GM18517 (cell line): ENCODE measurements around the gene UBASH3A.

Source experiments
- ATAC-seq: cut with Tn5 transposase; IDR thresholded peaks from one replicate; pipeline ENCODE4 v1.9.1; 2021; ENCODE audit warnings: mild to moderate bottlenecking, moderate library complexity; ENCODE audit not compliant: unreplicated experiment

The UBASH3A gene

DNA sequence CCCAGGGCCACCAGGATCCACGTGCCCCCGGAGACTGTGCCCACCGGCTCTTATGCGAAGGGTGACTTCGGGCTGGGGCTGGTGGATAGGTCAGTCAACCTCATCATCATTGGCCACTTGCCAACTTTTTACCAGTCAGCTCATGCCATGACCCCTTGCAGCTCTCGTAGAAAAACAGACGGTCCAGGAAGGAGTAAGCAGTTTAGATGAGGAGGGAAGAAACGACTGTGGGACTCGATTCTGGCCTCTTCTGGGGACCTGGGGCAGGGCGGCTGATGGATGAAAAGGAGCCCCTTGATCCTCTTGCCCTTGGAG is 41.0 kb downstream of the UBASH3A start:
- no peak for ATAC-seq

DNA sequence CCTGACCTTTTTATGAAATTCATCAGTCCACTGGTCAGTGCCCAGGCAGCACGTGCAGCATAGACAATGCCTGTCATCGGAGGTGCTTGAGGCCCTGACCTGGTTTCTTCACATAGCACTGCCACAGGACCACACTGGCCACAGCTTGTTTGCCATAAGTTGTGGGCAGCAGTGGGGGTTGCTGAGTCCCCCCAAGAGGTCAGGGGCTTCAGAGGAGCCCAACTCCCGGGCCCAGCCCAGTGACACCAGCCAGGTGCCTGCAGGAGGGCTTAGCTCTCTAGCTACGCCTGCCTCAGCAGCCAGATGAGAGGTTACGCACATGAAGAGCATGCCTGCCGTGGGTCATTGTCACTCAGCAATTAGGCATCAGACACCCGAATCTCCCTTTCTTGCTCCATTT is 41.6 kb downstream of the UBASH3A start:
- no peak for ATAC-seq

DNA sequence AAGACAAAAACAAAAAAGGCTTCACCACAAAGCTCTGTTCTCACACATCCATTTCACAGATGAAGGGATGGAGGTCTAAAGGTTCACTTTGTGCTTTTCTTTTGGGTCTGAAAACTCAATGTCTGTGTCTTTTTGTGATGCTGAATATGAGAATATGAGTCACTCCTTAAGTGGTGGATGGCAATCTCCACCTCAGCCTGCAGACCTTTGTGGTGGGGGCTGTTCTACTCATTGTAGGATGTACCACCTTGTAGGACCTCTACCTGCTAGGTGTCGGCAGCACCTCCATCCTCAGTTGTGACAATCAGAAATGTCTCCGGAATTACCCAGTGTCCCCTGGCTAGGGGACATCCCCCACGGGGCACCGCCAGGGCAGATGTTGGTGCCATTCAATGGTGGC is 42.8 kb downstream of the UBASH3A start:
- no peak for ATAC-seq

DNA sequence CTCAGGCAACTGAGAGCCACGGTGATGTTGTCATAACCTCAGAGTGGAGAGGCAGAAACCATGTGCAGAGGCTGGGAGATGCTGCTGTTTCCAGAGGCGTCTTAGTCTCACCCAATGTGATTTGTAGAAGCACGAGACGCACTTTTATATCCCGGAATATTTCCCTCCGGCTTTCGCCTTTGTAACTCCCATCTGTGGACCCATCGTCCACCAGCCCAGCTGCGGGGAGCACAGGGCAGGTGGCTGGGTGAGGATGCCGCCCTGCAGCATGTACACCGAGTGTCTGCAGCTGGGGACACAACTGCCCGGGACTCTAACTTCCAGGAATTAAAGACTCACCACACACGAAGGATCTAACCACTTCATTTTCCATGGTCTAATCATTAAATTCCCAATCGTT is 43.5 kb downstream of the UBASH3A start:
- ATAC-seq: no peak

DNA sequence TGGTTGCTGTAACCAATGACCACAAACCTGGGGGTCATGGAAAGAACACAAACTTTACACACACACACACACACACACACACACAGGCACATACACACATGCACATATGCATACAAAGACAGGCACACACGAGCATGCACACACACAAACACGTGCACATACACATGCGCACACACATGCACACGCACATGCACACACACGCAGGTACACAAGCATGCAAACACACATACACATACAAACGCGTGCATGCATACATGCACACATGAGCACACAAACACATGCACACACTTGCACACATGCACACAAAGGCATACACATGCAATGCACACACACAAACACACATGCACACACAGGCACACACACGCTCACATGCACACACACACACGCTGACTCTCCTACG is 44.0 kb downstream of the UBASH3A start:
- no peak for ATAC-seq

DNA sequence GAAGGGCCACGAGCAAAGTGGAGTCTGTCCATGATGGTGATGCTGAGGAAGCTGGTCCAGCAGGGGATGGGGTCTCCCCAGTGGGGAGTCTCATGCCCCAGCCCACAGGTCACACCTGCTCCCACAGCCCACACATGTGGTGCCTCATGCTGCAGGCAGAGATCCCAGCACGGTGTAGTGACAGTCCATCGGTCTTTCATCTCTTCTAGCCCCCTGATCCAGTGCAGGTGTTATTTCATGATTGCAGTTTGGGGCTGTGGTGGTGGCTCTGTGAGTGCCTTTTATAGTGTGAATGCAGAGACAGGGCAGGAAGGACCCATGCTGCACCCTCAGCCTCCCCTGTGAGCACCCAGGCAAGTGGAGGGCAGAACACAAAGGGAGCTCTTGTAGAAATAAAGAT is 45.0 kb downstream of the UBASH3A start:
- no peak for ATAC-seq

DNA sequence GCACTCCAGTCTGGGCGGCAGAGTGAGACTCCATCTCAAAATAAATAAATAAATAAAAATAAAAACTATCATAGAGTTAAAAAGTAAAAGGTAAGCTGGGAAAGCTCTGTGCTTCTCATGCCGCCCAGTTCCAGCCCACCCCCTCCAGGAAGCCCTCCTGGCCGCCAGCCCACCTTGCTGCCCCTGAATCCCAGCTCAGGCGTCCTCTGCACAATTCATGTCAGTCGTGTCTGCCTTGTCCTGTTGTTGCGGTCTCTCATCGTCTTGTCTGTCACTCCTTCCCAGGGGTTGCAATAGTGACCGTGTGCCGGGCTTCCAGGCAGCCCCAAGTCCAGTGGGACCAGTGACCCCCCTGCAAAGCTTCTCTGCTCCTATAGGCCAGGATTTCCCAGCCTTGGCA is 48.2 kb downstream of the UBASH3A start:
- ATAC-seq: no peak

DNA sequence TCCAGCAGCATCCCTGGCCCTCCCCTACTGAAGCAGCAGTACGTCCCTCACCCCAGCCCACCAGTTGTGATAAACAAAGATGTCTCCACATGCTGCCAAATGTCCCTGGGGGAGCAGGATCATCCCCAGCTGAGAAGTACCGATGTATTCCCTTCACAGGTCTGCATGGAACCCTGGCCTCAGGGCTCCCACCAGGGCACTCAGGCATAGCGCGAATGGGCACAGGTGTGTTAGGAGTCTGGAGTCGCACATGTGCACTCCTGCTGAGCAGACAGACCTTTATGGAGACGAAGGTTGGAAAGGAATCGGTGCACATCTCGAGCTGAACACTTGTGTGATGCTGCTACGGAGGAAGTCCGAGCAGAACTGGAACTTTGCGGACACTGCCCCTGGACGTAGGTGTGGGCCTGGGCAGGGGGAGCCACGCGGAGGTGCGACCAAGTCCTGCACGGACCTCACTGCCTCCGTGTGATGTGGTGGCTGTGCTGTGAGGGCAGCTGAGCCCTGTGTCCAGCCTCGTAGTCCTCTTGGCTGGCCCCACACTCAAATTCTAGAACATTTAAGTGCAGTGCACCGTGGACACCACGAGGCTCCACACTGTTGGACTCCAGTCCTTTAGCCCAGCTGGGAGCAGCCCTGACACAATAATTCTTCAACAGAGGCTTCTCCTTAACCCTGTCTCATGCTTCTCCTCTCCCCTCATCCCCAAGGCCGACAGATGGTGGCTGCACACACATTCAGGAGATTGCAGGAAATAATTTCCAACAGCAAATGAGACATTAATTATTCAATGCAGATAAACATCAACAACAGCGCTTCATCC is 48.9 kb downstream of the UBASH3A start:
- ATAC-seq: no peak

DNA sequence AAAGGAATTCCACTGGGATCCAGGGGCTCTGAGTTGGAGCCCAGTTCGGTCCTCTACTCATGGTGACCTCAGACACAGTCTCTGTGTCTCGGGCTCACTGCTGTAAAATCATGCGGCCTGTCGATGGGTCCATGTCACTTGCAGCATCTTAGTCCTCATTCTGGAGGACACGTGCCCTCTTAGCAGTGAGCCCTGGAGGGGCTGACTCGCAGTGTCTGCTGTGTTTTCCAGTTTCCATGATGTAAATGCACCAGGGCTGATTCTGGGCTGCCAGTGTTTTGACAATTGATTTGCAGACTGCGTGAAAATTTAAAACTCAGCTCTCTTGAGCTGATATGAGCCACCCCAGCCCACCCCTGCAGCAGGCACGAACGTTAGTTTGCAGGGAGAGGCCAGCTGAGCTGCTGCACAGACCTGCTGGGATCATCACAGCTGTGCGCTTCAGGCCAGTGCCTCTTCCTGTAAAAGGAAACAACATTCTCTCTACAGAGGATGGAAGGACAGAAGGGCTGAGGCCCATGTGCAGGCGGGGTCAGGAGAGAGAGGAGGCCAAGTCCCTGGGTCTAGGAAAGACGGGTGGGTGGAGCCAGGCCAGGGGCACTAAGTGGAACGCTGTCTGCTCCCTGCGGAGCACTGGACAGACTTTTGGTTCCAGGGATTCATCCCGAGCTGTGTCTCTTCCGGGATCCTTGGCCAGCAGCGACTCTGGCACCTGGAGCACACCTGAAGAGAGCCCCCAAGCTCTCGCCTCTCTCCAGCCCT is 49.7 kb downstream of the UBASH3A start:
- no peak for ATAC-seq

DNA sequence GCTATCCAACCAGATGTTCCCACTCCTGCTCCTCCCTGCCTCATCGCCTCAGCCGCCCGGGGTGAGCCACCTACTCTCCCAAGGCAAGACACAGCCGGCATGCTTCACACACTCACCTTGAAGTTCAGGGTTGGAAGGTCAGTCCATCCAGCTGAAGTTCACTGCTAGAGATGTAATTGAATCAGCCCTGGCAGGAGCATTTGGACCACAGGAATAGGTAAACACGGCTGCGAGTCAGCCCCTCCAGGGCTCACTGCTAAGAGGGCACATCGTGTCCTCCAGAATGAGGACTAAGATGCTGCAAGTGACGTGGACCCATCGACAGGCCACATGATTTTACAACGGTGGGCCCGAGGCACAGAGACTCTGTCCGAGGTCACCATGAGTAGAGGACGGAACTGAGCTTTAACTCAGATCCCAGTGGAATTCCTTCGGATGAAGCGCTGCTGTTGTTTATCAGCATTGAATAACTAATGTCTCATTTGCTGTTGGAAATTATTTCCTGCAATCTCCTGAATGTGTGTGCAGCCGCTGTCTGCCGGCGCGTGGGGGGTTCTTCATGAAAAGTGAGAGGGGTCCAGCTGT is 50.4 kb downstream of the UBASH3A start:
- no peak for ATAC-seq

DNA sequence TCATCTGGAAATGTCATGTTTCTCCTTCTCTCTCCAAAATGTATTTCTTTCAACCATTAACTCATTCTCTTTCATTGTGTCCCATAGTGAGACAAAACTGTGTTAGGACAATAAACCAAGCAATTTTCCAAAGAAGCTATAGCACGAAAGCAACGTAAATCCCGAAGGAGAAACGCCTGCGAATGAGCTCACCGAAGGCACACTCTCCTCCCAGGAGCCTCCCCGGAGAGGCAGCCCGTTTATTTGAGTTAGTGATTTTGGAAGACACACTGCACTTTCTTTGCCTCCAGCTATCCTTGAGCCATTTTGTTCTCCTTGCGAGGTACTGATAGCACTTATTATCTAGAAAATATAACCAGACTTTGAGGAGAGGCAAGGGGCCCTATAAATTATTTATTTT is 51.1 kb downstream of the UBASH3A start:
- no peak for ATAC-seq

DNA sequence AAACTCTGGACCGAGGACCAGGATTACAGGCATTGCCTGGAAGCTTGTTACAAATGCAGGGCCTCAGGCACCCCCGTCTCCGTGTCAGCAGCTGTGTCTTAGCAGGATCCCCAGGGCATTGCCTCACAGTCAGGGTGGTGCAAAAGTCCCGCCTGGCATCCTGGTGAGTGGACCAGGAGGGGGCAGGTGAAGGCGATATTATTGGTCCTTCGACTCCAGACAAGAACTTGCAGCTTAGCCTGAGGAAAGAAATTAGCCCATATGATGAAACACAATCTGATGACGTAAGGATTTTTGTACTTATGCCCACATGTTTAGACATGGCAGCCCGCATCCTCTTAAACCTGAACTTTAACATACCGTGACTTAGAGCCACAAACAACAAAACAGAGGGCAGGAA is 51.5 kb downstream of the UBASH3A start:
- no peak for ATAC-seq

DNA sequence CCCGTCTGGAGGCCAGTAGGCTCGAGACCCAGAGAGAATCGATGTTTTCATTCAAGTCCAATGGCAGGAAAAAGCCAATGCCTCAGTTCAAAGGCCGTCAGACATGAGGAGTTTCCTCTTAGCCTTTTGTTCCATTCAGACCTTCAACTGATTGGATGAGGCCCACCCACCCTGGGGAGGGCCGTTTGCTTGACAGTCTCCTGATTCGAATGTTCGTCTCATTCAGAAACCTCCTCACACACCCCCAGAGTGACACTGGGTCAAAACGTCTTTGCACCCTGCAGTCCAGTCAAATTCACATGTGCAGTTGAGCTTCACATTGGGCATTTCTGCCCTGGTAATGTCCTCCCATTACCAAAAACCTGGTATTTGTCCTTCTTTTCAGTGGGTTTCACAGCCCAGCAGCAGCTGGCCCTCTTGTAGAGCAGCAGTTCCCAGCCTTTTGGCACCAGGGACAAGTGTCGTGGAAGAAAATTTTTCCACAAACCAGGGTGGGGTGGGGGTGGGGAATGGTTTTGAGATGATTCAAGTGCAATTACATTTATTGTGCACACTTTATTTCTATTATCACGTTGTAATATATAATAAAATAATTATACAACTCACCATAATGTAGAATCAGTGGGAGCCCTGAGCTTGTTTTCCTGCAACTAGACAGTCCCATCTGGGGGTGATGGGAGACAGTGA is 52.2 kb downstream of the UBASH3A start:
- ATAC-seq: no peak

DNA sequence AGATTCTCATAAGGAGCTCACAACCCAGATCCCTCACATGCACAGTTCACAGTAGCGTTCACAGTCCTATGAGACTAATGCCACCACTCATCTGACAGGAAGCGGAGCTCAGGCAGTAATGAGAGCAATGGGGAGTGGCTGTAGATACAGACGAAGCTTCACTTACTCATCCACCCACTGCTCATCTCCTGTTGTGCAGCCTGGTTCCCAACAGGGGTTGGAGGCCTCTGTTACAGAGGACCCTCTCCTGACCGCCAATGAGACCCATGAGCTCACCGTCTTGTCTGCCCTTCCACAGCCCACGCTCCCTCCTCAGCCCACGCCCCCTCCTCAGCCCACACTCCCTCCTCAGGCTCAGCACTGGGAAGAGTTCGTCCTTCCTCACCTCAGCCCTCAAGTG is 52.8 kb downstream of the UBASH3A start:
- no peak for ATAC-seq

DNA sequence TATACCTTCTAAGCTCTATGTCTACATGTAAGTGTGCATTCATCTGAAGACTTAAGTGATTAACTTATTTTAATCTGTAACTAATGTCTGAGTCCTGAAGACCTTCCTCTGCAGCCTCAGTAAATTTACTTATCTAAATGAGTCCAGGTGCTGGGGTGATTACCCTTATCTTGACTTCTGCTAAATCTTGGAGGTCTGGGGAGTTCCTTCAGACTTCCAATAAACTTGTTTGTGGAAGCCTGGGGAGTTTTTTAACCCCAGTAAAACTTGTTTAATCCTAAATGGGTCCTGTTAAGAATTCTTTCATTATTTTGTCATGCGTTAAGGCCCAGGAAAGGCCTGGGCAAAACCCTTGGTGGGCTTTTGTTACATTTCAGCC is 55.4 kb downstream of the UBASH3A start:
- ATAC-seq: no peak

DNA sequence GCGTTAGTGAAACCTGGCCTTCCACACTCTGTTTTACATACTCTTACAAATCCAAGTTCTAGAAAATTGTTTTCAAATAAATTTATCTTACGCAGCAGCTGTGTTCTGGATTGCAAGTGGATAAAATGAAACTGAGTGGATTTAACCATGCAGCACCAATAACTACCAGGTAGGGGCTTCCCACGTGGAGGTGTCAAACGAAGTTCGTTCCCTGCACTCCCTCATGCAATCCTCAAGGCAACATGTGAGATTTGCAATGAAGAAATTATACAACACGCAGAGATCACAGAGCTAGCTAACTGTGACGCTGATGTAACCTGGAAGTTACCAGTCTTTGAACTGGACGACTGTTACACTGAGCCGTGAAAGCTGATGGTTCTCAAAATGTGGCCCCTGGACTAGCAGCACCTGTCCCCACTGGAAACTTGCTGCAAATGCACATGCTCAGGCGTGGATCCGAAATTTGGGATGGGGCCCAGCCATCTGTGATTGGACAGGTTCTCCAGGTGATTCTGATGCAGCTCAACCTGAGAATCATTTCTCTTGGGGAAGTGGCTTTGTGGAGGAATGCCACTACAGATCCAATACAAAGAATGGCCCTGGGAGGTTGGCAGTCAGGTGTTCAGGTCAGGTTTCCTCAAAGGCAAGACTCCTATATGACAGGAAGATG is 56.0 kb downstream of the UBASH3A start:
- ATAC-seq: no peak

DNA sequence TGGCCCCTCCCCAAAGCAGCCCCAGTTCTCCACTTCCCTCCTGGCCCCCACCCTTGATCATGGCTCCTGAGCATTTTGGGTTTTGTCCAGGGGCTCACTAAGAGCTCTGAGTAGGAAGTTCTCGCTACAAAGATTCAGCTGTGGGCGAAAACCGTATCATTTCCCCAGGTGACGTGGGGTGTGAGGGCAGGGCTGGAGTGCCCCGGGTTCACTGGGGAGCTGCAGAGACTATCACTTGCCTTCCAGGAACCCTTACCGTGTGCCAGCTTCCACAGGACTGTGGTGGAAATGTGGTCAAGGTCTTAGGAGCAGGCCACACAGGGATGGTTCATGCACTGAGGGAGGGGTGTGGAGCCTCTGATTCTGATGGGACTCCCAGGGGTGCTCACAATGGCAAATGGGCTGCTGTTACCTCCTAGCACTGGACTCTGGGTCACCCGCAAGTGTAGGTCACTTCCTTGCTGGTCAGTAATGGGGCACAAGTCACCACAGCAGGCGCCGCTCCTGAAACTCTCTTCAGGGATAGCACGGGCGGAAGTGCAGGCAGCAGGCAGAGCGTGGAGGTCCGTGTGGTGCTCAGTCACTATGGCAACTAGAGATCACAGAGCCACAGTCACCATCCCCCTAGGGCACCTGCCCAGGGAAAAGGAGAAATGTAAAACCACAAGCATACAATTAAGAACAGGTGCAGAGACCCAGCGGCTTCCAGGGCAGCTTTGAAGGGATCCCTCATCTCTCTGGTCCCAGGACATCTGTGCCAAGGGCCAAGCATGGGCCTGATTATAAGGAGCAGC is 56.9 kb downstream of the UBASH3A start:
- ATAC-seq: peak; percentile 60

DNA sequence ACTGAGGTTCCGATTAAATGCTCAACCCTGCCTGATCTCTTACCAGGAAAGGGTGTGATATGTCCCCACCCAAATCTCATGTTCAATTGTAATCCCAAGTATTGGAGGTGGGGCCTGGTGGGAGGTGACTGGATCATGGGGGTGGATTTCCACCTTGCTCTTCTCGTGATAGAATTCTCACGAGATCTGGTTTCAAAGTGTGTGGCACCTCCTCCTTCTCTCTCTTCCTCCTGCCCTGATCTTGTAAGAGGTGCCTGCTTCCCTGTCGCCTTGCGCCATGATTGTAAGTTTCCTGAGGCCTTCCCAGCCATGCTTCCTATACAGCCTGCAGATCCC is 57.5 kb downstream of the UBASH3A start:
- no peak for ATAC-seq

DNA sequence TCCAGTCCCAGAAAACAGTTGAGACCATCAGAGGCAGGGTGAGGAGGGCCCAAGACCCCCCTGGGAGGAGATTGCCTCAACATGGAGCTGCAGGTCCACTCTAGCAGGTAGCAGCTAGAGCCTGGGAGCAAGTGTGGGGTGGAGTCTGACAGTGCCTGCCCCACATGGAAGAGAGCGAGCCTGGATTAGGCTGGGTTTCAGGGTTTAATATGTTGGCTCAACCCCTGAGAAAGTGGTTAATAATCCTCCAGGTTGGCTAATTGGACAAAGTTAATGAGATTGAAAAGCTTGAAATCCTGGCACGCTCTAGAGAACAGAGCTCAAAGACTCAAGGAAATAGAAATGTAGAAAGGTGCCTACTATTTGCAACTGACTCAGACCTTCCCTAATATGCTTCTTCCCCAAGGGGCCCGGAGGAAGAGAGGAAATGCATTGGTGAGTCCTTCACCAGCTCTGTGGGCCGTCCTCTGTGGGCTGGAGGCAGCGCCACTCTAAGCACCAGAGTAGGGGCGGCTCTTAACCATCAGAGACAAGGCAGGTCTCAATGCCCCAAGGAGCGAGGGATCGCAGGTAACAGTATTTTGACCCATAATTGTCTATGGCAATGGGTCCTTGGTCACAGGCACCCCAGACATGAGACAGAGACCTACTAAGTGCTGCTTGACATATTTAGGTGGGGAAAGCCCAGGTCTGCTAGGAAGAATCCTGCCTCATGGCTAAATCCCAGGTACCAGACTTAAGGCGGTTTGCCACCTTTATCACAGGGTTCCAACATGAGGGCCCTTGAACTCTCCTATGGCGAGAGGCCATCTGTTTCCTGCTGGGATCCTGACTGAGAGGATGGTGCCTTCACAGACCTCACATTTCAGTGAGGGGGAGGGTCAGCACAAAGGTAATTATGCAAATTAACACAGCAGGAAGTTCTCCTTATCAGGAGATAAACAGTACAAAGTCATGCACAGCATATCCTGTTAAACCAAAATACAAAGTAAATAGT is 58.5 kb downstream of the UBASH3A start:
- ATAC-seq: no peak
